ENCODE measurements around the gene ANTXR1. TPM values are rescaled to one million over a fixed set of nuclear protein-coding genes. Genes with fewer than 3 reads are reported as not detected.
"Not testable (repeated sequence)": the region's sequence is repeated elsewhere in the genome, so short reads cannot be mapped to it uniquely, and the experiment has no call there.

Gene ANTXR1
- total RNA-seq, 2 donors from 2014 or later = not detected

DNA sequence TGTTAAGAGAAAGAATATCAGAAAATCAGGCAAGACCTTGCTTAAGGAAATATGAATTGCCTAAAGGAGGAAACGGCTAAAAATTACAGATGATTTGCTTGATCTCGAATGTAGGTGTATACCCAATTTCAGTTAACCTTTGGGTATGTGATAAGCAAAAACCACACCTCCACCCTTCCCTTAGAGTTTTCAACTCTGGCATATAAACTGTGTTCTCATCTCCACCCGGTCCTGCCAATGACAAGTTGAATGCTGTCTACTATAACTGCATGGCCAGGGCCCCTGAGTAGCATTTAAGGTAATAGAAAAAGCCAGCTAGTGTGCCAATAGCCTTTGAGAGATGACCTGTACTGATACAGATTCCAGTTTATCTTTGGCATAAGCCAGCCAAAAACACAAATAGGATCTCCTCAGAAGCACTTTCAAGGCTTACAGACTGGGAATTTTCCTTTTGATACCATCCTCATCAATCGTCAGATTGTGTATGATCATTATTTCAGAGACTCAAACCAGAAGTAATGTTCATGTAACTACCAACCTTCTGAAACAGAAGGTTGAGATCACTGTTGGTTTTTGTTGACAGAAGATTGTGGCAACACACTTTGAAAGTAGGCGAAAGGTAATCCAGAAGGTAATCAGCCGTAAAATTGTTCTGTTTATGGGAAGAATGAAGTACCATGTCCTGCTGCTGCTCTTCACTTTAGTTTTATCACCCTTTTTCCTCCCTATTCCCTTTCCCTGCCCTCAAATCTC is 211.0 kb downstream of the ANTXR1 start:
- ATAC-seq (no peak), DNase-seq (ENCODE audit: low spot score in 2 of 2) (no peak)
- Mint-ChIP-seq H3K9me3 (no peaks in the 10 kb centered on the region), H3K27ac (no peak overlapping the region), H3K36me3 (no peaks in the 10 kb centered on the region)

DNA sequence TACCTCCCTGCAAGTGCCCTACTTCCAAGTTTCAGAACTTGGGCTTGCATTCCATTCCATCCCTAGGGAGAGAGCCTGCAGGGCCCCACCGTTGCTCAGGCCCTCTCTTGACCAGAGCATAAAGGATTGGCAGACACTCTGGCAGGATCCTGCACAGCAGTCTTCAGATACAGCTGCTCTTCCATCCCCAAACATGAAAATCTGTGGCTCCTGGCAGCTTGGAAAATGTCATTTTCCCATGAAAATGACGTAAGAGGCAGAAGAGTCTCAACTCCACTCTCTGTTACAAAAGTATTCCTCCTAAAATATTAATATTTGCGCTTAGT is 211.5 kb downstream of the ANTXR1 start:
- no peaks in the 10 kb centered on the region for H3K36me3 Mint-ChIP-seq
- no peak overlapping the region for H3K27ac Mint-ChIP-seq
- no peaks in the 10 kb centered on the region for H3K9me3 Mint-ChIP-seq
- no peak for ATAC-seq
- DNase-seq (ENCODE audit: low spot score in 2 of 2) = no peak

DNA sequence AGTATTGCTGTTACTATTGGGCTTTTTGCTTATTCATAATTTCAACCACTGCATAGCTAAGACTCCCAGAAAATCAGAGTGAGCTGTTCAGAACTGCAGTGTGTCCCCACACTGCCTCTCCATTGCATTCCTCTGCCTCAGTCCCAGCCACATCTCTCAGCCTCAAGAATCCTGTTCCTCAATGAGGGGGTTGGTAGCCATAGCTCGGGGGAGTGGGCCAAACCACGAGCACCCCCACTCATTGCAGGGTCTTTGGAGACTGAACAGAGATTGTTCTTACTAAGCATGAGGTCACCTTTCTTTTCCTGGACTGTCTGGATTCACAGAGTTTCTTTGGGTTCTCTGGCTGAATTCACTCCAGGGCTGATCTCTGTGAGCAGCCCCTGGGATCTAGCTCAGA is 213.0 kb downstream of the ANTXR1 start:
- Mint-ChIP-seq H3K9me3 (no peaks in the 10 kb centered on the region), H3K27ac (no peak overlapping the region), H3K36me3 (no peaks in the 10 kb centered on the region)
- ATAC-seq (no peak), DNase-seq (ENCODE audit: low spot score in 2 of 2) (no peak)

- DNase-seq (ENCODE audit: low spot score in 2 of 2) (no peak), ATAC-seq (no peak)
- Mint-ChIP-seq H3K36me3 (no peaks in the 10 kb centered on the region), H3K27ac (no peak overlapping the region), H3K9me3 (no peaks in the 10 kb centered on the region)
These were observed 213.9 kb downstream of the ANTXR1 start for GRCh38 chr2:69226903-69227302.

DNA sequence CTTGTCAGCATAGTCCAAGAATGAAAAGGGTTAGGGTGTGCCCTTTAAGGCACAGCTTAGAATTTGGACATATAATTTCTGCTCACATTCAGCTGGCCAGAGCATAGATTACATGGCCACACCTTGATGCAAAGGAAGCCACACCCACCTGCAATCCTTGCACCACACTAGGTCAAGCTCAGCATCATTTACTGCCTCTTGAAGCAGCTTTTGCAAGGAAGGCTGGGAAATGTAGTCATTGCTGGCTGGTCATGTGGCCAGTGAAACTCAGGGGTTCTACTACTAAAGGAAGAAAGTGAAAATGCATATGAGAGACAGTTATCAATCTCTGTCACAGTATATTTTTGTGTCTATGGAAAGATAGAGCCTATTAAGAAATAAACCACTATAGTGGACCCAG is 214.7 kb downstream of the ANTXR1 start:
- H3K36me3 Mint-ChIP-seq = no peaks in the 10 kb centered on the region

DNA sequence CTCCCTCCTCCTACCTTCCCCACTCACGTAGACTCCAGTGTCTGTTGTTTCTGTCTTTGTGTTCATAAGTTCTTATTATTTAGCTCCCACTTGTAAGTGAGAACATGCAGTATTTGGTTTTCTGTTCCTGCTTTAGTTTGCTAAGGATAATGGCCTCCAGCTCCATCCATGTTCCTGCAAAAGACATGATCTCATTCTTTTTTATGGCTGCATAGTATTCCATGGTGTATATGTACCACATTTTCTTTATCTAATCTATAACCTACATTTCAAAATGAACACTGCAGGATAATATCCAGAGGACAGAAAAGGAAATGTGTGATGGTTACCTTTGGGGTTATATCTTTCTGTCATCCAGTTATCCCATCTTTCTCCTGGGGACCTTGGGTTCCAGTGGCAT is 218.0 kb downstream of the ANTXR1 start:
- not testable (repeated sequence) for DNase-seq (ENCODE audit: low spot score in 2 of 2); H3K9me3 Mint-ChIP-seq; H3K36me3 Mint-ChIP-seq; H3K27ac Mint-ChIP-seq; ATAC-seq

More for the DNA sequence above, 214.7 kb downstream of the ANTXR1 start:
- no peak overlapping the region for H3K27ac Mint-ChIP-seq
- no peaks in the 10 kb centered on the region for H3K9me3 Mint-ChIP-seq
- DNase-seq (ENCODE audit: low spot score in 2 of 2) (no peak), ATAC-seq (no peak)

- Mint-ChIP-seq H3K27ac (no peak overlapping the region), H3K9me3 (no peaks in the 10 kb centered on the region), H3K36me3 (no peaks in the 10 kb centered on the region)
- no peak for ATAC-seq
- DNase-seq (ENCODE audit: low spot score in 2 of 2) = no peak
These were observed 218.8 kb downstream of the ANTXR1 start for GRCh38 chr2:69231612-69232277.

- H3K27ac Mint-ChIP-seq; ATAC-seq; DNase-seq (ENCODE audit: low spot score in 2 of 2); H3K9me3 Mint-ChIP-seq; H3K36me3 Mint-ChIP-seq: not testable (repeated sequence)
These were observed 222.9 kb downstream of the ANTXR1 start for GRCh38 chr2:69235835-69236234.

- Mint-ChIP-seq H3K27ac (no peak overlapping the region), H3K9me3 (no peaks in the 10 kb centered on the region), H3K36me3 (no peaks in the 10 kb centered on the region)
- DNase-seq (ENCODE audit: low spot score in 2 of 2) (no peak), ATAC-seq (no peak)
These were observed 224.2 kb downstream of the ANTXR1 start for GRCh38 chr2:69237070-69237670.

GRCh38 chr2:69238449-69239031 is 225.6 kb downstream of the ANTXR1 start:
- H3K9me3 Mint-ChIP-seq = no peaks in the 10 kb centered on the region

GRCh38 chr2:69241093-69241492 is 228.1 kb downstream of the ANTXR1 start:
- ATAC-seq (no peak), DNase-seq (ENCODE audit: low spot score in 2 of 2) (no peak)
- Mint-ChIP-seq H3K36me3 (no peaks in the 10 kb centered on the region), H3K9me3 (no peaks in the 10 kb centered on the region), H3K27ac (no peak overlapping the region)

More at GRCh38 chr2:69238449-69239031, 225.6 kb downstream of the ANTXR1 start:
- Mint-ChIP-seq H3K36me3 (no peaks in the 10 kb centered on the region), H3K27ac (no peak overlapping the region)
- DNase-seq (ENCODE audit: low spot score in 2 of 2) = no peak
- ATAC-seq = no peak

GRCh38 chr2:69241664-69242514 is 228.9 kb downstream of the ANTXR1 start:
- DNase-seq (ENCODE audit: low spot score in 2 of 2) (no peak), ATAC-seq (no peak)
- no peaks in the 10 kb centered on the region for H3K36me3 Mint-ChIP-seq
- no peak overlapping the region for H3K27ac Mint-ChIP-seq
- H3K9me3 Mint-ChIP-seq = no peaks in the 10 kb centered on the region

- no peak overlapping the region for H3K27ac Mint-ChIP-seq
- ATAC-seq (no peak), DNase-seq (ENCODE audit: low spot score in 2 of 2) (no peak)
- H3K36me3 Mint-ChIP-seq = no peaks in the 10 kb centered on the region
- no peaks in the 10 kb centered on the region for H3K9me3 Mint-ChIP-seq
These were observed 229.7 kb downstream of the ANTXR1 start for GRCh38 chr2:69242651-69243051.

DNA sequence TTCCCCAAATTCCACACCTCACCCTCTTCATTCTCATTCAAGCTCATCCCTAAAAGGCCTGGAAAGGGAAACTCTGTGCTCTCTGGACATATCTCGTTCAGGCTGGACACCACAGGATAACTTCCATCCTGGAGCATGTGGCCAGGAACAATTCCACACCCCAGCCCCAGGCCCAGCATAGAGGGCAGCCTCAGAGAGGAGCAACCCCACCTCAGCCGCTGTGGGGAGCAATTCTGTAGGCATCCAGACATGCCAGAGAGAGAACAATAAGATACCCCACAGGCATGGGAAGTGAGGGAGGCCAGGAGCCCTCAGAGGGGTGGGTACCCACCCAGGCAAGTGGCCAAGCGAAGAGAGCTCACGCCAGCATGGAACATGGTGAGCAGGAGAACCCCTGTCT is 230.7 kb downstream of the ANTXR1 start:
- no peaks in the 10 kb centered on the region for H3K36me3 Mint-ChIP-seq
- no peaks in the 10 kb centered on the region for H3K9me3 Mint-ChIP-seq
- no peak overlapping the region for H3K27ac Mint-ChIP-seq
- ATAC-seq (no peak), DNase-seq (ENCODE audit: low spot score in 2 of 2) (no peak)

GRCh38 chr2:69244882-69245281 is 231.9 kb downstream of the ANTXR1 start:
- ATAC-seq = no peak
- no peak for DNase-seq (ENCODE audit: low spot score in 2 of 2)
- Mint-ChIP-seq H3K27ac (no peak overlapping the region), H3K9me3 (no peaks in the 10 kb centered on the region), H3K36me3 (no peaks in the 10 kb centered on the region)

GRCh38 chr2:69247583-69247982 is 234.6 kb downstream of the ANTXR1 start:
- no peaks in the 10 kb centered on the region for H3K9me3 Mint-ChIP-seq
- ATAC-seq (no peak), DNase-seq (ENCODE audit: low spot score in 2 of 2) (no peak)
- no peaks in the 10 kb centered on the region for H3K36me3 Mint-ChIP-seq
- H3K27ac Mint-ChIP-seq = no peak overlapping the region

GRCh38 chr2:69248232-69248631 is 235.3 kb downstream of the ANTXR1 start:
- no peak for DNase-seq (ENCODE audit: low spot score in 2 of 2)
- Mint-ChIP-seq H3K9me3 (no peaks in the 10 kb centered on the region), H3K27ac (no peak overlapping the region), H3K36me3 (no peaks in the 10 kb centered on the region)
- no peak for ATAC-seq
